GM10248 (cell line): ENCODE data around the gene TNNI3.

Experiments
- CTCF ChIA-PET: fragments of 300-600 bp; sonication (Branson Sonifier 250); formaldehyde crosslinking; extraction: SDS; loops from one replicate; lab custom pipeline; 2021; ENCODE audit warnings: antibody characterized with exemption; lab: Yijun Ruan, JAX
- POLR2A ChIA-PET: fragments of 350-650 bp; sonication (Branson Sonifier 250); formaldehyde crosslinking; extraction: SDS; loops from one replicate; lab custom pipeline; 2020; ENCODE audit warnings: antibody characterized with exemption; lab: Yijun Ruan, JAX
- DNase-seq: peaks from one replicate; pipeline ENCODE4 v3.0.0; 2012; ENCODE audit errors: extremely low spot score
- CTCF ChIP-seq: IDR thresholded peaks from 2 replicates; pipeline ENCODE4 v1.5.1; 2012; ENCODE audit warnings: mild to moderate bottlenecking, low read depth; ENCODE audit errors: extremely low read depth, missing control alignments, control extremely low read depth

The TNNI3 gene

GRCh38 chr19:55136399-55137102 lies 21.0 kb downstream of the TNNI3 start:
- no peak for TF ChIP-seq CTCF
- CTCF ChIA-PET = interaction anchor here (0.7 to 5.9 kb wide), 8 partner anchors 11 to 381 kb away, joined by 3 to 40 read pairs (median 4); partner anchors contain the start of gene TNNT1
- DNase-seq = no peak
- POLR2A ChIA-PET = no interaction called here

- CTCF ChIA-PET = interaction anchor here (5.9 kb wide), 1 partner anchor 46 kb away, joined by 40 read pairs; no protein-coding TSS in a partner anchor
- no peak for DNase-seq
- POLR2A ChIA-PET = no interaction called here
- no peak for TF ChIP-seq CTCF
Observed at GRCh38 chr19:55134736-55135135, 22.8 kb downstream of the TNNI3 start.

GRCh38 chr19:55133639-55134444 lies 23.7 kb downstream of the TNNI3 start:
- TF ChIP-seq CTCF = no peak
- DNase-seq = peak; percentile 39
- POLR2A ChIA-PET = no interaction called here
- CTCF ChIA-PET = interaction anchor here (0.9 to 5.9 kb wide), 12 partner anchors 14 to 655 kb away, joined by 3 to 40 read pairs (median 3); partner anchors contain the start of gene PPP1R12C

GRCh38 chr19:55132453-55133129 lies 24.9 kb downstream of the TNNI3 start:
- CTCF ChIA-PET = interaction anchor here (0.8 to 5.9 kb wide), 19 partner anchors 12 to 653 kb away, joined by 3 to 40 read pairs (median 3); partner anchors contain the start of gene PPP1R12C
- peak; percentile 35 for DNase-seq
- POLR2A ChIA-PET = interaction anchor here (0.6 kb wide), 1 partner anchor 254 kb away, joined by 6 read pairs; no protein-coding TSS in a partner anchor
- no peak for TF ChIP-seq CTCF

GRCh38 chr19:55131421-55131820 lies 26.1 kb downstream of the TNNI3 start:
- POLR2A ChIA-PET = no interaction called here
- no peak for TF ChIP-seq CTCF

GRCh38 chr19:55119053-55119452 lies 38.5 kb downstream of the TNNI3 start:
- CTCF ChIA-PET = interaction anchor here (1.3 to 2.4 kb wide), 3 partner anchors 14 to 30 kb away, joined by 3 to 9 read pairs (median 9); no protein-coding TSS in a partner anchor
- DNase-seq = no peak
- POLR2A ChIA-PET = no interaction called here
- no peak for TF ChIP-seq CTCF

More at GRCh38 chr19:55131421-55131820, 26.1 kb downstream of the TNNI3 start:
- no peak for DNase-seq
- CTCF ChIA-PET = interaction anchor here (1.1 to 5.9 kb wide), 4 partner anchors 10 to 373 kb away, joined by 3 to 40 read pairs (median 4); no protein-coding TSS in a partner anchor
